NCI-H748 (cell line): ENCODE data around the gene EFCAB8.
"Not testable (repeated sequence)": the region's sequence is repeated elsewhere in the genome, so short reads cannot be mapped to it uniquely, and the experiment has no call there.

ENCODE experiments used
- DNase-seq: peaks from one replicate; lab custom pipeline; 2025; ENCODE audit not compliant: unreplicated experiment; lab: John Stamatoyannopoulos, UW

Gene EFCAB8

DNA sequence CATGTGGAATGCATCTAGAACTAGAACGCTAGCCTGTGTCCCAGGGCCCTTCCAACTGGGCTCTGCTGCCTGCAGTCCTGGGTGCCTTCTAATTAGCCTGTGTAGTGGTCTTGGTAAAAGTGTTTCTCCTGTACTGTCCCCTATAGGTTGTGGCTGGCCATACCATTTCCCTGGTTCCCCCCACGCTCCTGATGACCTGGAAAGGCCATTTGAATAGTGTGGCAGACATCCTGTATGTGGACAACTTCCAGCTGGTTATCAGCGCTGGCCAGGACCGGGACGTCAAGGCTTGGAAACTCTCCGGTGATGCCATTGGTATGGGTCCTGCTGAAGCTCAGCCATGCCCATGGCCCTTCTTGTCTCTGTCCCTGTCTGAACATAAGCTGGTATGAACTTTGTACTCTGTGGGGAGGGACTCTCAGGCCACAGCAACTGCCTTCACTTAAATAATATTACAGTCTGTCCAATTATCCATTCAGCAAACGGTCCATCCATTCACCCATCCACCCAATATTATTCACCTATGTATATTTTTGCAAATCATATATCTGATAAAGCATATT lies 84.8 kb downstream of the EFCAB8 start:
- DNase-seq, result no peak

DNA sequence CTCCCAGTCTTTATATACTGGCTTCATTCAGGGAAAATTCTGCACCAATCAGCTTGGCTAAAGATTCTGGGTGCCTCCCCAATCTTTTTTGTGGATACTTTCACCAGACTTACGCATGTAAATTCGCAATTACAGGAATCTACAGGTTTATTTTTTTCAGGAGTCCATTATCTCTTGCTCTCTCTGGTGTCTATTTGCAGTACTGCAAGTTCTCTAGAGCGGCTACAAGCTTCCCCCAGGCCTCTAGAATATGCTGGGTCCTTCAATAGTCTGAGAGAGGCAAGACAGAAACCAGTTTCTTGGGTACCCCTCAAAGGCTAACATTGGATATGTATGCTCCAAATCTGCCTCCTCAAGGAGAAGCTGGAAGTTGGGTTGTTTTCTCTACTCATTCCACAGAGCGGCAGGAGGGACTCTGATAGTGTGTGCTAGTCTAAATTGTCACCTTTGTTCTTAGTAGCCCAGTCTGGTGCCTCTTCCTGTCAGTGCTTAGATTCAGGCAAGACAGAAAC lies 87.0 kb downstream of the EFCAB8 start:
- DNase-seq, result peak; percentile 25

DNA sequence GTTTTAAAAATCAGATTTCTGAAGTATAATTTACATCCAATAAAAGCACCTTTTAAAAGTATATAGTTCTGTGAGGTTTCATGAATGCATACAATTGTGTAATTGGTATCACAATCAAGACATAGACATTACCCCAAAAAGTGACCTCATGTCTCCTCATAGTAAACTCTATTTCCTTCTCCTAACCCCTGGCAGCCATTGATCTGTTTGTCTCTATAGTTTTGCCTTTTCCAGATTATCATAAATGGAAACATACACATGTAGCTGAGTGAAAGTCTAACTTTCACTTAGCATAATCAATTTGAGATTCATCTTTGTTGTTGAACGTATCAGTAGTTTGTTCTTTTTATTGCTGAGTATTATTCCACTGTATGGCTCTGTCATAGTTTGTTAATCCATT lies 87.9 kb downstream of the EFCAB8 start:
- DNase-seq, result no peak

DNA sequence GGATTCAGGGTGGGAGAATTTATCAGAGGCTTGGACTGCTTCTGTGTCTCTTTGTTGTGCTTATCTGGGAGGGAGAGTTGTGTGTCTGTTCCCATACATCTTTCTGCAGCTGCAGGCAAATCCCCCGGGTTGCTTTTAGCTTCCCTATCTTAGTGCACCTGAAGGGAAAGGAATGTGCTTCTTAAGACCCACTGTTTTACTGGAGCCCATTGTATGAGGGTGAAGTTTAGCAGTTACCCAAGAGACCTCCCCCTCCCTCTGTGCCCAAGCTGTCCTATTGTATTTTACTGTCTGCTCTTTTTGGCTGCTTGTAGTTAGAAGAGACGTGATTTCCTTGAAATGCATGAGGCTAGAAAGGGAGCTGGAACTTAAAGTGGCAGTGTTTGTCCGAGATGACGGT lies 91.8 kb downstream of the EFCAB8 start:
- not testable (repeated sequence) for DNase-seq

DNA sequence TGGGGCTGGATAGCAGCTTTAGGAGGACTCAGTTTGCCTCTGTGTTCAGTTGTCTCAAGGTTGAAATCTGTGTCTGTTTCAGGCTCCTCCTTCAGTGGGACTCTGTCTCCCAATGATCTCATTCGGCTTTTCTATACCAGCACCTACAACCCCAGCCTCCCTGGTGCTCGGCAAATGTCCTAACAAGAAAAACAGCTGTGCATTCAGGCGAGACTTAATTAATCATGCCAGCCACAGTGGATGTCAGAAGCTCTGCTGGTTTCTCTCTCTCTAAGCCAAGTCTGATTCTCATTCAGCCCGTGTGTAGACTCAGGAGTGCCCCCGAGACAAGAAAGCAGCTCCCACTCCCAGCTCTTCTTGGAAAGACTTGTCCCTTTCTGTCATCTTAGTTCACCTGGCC lies 98.7 kb downstream of the EFCAB8 start:
- no peak for DNase-seq

DNA sequence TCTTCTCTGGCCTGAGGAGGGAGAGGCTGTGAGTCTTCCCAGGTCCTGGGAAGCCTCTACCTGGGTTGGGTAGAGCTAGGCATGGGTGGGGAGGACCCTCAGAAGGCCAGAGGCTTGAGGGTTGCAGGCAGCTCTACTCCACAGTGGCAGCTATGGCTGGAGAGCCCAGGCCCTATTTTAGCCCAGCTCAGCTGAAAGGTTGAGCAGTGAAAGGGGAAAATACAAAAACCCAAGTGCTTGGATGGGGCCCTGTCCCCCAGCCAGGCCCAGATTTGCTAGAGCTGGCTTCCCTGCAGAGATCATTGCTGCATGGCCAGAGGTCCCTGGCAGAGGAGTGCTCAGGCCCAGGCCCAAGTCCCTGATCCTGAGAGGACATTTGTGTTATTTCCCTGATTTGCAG lies 99.9 kb downstream of the EFCAB8 start:
- no peak for DNase-seq

DNA sequence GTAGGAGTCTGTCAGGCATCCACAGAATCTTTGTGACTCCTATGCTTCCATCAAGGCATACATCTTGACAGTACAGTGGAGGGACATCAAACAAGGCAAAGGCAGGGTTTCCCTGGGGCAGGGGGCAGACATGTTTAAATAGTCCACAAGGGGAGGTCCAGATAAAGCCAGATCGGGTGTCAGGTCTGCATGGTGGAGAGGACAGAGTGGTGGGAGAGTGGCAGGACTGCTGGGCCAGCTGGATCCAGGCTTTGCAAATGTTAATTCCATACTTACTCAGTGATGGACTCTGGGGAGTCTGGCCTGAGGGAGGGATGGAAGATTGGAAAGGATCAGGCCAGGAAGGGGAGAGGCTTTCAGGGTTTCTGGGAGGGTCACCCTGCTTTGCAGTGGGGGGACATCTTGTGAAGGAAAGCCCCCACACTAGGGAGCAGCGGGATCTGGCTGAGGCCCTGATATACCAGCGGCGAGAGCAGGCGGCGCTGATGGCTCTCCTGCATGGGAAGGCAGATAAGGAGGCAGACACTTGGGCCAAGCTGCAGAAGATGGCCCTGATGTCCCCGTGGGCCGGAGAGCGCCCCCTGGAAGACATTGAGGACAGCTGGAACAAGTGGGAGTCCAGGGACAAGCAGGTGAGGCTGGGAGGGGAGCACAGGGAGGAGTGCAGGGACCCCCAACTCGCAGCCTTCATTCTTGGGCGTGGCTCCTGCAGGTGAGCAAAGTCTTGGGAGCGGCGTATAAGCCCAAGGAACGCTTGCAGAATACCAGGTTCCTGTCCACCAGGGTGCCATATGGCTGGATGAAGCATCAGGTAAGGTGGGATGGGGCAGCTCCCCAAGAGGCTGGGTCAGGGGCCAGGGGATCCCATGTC lies 100.9 kb downstream of the EFCAB8 start:
- no peak for DNase-seq

DNA sequence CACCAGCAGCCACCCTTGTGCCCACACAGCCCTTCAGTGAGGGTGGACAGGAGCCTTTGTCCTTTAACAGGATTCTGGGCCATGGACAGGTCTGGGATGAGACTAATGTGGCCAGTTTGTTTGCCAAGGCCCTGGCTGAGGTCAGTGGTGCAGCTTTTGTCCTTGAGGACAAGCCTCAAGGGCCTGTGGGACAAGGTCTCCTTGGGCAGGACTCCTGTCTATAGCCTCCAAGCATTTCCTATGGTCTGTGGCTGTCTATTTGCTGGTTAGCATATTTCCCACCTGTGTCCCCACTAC lies 101.4 kb downstream of the EFCAB8 start:
- no peak for DNase-seq

DNA sequence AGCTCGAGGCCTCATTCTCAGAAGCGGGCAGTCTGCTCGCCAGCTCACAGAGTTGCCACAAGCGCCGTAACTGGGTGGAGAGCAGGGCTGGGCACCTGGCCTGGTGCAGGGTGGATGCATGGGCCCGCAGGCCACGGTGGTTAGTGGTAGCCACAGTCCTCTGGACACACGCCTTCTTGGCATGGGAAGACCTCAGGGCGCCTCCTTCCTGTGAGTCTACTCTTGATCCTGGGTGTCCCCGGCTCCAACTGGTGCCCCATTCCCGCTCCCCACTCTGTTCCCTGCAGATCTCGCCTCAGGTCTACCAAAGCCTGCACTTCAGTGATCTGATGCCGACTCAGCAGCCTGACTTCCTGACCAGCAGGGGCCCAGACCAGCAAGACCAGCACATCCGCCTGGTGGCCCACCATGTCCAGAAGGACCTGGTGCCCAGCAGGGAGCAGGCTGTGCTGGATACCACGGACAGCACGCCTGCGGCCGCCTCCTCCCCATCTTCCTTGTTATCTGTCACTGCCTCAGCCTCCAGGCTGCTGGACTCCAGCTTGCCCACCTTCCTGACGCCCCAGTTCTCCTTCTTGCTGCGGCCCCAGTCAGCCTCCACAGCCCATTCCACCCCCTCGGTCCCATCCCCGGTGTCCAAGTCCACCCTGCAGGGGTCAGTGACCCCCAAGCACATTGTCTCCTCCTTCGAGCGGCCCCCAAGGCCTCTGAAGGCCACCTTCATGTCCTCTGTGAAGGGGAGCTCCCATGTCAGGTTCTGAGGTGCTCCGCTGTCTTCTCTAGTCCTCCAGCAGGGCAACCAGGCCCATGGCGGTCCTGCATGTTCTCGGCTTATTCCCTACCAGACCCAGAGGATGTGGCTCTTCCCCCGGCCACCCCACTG lies 102.4 kb downstream of the EFCAB8 start:
- no peak for DNase-seq

DNA sequence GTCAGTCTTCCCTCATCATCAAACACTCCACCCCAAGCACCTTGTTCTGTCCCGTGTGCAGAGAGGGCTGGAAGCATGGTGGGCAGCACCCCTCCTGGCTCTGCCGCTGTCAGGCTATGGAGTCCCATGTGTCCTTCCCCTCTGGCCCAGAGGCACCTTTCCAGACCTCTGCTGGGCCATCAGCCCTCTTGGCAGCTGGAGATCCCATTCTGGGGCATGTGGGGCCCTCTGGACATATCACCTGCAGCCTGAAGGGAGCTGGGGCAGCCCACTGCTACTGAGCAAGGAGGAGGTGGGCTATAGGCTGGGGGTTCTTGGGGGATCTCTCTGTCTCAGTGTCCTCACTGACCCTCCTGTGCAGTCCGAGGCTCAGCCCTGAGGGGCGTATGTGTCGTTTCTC lies 103.3 kb downstream of the EFCAB8 start:
- no peak for DNase-seq

DNA sequence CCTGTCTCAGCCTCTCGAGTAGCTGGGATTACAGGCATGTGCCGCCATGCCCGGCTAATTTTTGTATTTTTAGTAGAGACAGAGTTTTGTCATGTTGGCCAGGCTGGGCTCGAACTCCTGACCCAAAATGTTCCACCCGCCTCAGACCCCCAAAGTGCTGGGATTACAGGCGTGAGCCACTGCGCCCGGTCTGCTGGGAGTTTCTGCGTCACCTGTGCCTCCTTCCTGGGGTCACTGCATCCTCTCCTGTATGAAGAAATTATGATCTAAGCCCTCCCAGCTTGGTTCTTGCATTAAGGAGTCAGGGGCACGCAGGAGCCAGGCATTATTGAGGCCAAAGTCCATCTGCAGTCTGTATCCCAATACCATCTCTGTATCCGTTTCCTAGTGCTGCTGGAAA lies 103.9 kb downstream of the EFCAB8 start:
- not testable (repeated sequence) for DNase-seq

DNA sequence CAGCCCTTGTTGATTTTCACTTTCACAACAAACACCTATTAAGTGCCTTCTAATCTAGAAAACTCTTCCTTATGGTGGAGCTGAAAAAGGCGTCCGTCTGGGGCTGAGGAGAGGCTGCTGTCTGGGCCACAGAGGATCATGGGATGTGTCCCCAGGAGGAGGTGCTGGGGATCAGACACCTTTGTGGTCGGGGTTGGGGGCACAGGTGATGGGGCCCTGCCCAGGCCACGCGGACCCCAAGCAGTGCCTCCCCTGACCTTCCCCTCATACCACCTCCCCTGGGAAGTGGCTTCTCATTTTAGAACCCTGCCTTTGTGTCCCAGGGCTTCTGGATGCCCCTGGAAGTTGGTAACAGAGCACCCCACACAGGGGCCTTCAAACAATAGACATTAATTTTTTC lies 104.5 kb downstream of the EFCAB8 start:
- DNase-seq, result no peak

DNA sequence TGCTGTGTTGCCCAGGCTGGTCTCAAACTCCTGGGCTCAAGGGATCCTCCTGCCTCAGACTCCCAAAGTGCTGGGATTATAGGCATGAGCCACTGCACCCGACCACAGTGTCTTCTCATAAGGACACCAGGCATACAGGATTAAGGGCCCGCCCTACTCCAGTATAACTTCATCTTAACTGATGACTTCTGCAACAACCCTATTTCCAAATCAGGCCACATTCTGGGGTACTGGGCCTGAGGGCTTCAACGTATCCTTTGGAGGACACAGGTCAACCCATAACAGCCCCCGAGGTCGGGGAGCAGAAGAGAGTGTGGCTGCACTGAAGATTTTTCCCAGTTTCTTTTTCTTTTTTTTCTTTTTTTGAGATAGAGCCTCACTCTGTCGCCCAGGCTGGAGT lies 105.9 kb downstream of the EFCAB8 start:
- DNase-seq, result no peak

DNA sequence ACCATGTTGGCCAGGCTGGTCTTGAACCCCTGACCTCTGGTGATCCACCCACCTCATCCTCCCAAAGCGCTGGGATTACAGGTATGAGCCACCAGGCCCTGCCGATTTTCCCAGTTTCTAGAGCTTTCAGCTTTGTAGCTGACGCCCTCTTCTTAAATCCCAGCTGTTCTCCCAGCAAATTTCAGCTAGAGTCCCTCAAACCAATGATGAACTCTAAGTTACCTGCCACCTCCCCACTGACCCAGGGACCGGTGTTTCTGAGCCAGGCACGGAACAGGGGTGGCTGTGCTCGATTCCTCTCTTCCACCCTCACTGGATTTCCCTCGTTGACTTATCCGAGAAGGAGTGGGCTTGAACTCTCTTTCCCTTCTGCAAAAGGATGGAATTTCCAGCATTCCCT lies 106.4 kb downstream of the EFCAB8 start:
- no peak for DNase-seq

DNA sequence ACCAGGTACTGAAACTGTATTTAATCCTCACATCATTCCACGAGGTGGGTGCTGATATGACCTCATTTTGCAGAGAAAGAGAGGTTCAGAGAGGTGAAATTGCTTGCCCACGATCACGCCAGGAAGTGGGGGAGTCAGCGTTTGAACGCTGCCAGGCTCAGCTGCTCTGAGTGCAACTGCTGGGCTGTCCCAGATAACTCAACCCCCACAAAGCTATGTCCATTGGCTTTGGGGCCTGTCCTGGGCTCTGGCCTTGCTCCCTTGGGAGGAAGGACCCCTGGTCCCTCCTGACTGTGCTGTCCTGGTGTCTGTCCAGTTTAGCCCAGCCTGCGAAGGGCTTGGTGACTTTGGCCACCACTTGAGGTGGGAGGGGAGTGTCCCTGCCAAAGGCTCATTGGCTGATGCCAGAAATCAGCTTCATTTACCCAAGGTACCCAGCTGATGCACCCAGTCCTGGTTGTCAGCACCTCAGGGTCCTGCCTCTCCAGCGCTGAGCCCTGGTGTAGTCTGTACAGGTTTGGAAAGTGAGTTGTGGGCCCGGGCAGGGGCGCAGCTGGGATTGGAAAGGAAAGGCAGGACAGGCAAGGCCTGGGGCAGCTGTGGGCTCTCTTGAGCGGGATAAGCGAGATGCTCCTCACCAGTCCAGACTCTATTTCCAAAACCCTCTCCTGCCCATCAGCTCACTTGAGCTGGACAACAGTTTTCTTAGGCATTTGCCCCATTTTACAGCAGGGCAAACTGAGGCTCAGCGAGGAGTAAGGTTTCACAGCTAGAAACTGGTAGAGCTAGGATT lies 107.1 kb downstream of the EFCAB8 start:
- no peak for DNase-seq

DNA sequence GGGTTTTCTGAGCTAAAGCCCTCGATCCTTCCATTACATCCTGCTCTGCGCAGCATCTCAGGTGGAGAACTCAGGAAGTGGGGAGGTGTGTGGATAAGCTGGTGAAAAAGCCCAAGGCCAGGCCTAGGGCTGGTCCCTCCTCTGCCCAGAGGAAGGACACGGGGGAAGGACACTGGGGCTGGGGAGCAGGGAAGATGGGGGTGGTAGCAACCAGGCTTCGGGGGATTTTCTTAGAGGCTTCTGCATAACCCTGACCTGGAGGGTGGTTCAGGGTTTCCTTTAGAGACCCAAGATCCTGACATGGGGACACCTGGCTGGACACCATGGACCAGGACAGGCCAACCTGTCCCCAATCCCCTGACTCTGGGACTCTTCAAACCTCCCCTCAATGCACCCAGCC lies 107.7 kb downstream of the EFCAB8 start:
- DNase-seq, result no peak

DNA sequence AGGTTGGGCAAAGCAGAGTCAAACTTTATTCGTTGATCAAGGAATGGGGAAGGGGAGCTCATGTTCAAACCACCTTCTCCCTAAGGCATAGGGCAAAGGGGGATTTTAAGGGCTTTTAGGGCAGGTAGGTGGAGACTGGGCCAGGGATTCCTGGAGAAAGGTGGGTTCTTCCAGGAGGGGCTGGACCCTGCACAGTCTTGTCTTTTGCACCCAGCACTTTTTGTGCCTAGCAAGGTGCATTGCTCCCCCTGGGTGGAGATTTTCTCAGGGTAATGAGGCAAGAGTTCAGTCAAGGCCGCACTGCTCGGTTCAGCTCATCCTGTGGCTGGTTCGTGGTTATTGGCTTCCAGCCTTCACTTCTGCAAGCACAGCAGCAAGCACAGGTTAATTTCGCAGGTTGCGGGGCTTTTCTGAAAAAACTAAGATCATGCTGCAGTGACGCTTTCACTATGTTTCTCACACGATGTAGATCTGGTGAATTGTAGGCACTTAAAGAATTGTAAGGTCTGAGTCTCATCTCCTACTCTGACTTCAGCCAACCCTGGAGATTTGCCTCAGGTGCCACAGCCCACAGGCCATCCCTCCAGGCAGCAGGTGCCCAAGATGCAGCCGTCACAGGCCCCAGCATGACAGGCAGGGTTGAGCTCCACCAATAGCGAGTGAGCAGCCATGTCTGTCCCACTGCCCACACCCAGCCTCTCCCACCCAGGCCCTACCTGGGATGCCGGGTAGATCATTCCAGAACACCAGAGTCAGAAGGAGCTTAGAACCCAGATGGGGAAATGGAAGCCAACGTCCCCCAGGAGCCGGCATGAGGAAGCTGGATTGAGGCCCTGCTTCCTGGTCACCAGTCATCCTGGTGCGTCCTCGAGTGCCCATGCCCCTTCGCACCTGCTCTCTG lies 108.4 kb downstream of the EFCAB8 start:
- no peak for DNase-seq

DNA sequence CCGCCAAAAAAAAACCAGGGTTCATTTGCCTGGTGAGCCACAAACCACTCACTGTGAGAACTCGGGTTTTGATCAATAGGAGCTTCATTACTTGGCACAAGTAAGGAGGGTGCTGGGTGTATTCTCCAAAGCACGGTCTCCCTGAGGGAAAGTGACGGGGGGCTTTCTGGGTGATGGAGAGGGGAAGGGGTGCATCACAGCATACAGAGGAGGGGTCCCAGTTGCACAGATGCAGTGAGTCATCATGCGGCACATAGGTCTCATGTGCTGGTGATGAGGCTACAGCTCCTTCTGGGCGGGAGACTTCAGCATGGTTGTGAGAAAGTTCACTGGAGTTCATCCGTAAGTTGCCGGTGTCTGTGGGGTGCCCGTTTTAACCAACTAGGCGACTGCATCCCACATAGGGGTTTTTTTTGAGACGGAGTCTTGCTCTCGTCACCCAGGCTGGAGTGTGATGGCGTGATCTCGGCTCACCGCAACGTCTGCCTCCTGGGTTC lies 109.3 kb downstream of the EFCAB8 start:
- no peak for DNase-seq

DNA sequence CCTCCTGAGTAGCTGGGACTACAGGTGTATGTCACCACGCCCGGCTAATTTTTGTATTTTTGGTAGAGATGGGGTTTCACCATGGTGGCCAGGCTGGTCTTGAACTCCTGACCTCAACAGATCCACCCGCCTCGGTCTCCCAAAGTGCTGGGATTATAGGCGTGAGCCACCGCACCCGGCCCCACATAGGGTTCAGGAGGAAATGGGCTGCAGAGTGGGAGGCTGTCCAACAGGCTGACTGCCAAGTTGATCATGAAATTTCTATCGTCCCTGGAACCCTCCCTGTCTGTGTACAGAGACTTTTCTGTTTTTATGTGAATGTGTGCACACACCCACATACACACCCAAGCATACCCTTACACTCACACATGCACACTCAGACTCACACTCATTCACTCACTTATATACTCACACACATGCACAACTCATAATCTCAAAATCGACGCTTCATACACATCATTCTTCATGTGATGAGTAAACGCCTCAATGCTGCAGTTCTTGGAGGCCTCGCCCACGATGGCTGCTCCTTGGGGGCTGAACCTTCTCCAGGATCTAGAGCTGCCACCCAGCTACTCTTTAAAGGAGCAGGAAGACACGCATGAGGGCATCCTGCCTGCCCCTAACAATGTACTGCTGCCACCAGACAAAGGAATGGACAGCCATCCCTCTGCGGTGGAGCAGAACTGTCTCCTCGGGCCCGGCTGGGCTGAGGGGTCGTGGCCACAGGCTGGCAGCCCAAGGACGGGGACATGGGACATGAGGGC lies 109.9 kb downstream of the EFCAB8 start:
- DNase-seq, result no peak
